G401.6 (cell line): ENCODE results near the gene SEMA5A.

ENCODE experiments used
- FAIRE-seq: peaks from 2 replicates; lab custom pipeline; 2012; peaks lifted over from hg19 to GRCh38; lab: Jason Lieb, UNC

Gene SEMA5A

GRCh38 chr5:9105851-9106250 is 440.0 kb downstream of the SEMA5A start:
- no peak for FAIRE-seq

- no peak for FAIRE-seq
These were observed 441.1 kb downstream of the SEMA5A start for GRCh38 chr5:9104571-9105339.

- FAIRE-seq, result no peak
These were observed 442.6 kb downstream of the SEMA5A start for GRCh38 chr5:9103290-9103689.

- FAIRE-seq, result no peak
These were observed 446.2 kb downstream of the SEMA5A start for GRCh38 chr5:9099689-9100088.

- FAIRE-seq, result no peak
These were observed 446.9 kb downstream of the SEMA5A start for GRCh38 chr5:9098990-9099389.

- no peak for FAIRE-seq
These were observed 451.3 kb downstream of the SEMA5A start for GRCh38 chr5:9094582-9094981.

- no peak for FAIRE-seq
These were observed 453.8 kb downstream of the SEMA5A start for GRCh38 chr5:9091896-9092662.

- FAIRE-seq, result no peak
These were observed 455.4 kb downstream of the SEMA5A start for GRCh38 chr5:9090381-9091026.

- FAIRE-seq, result no peak
These were observed 456.0 kb downstream of the SEMA5A start for GRCh38 chr5:9089893-9090292.

- FAIRE-seq, result no peak
These were observed 462.9 kb downstream of the SEMA5A start for GRCh38 chr5:9082996-9083395.

- no peak for FAIRE-seq
These were observed 473.2 kb downstream of the SEMA5A start for GRCh38 chr5:9072701-9073100.

GRCh38 chr5:9071524-9071923 is 474.4 kb downstream of the SEMA5A start:
- FAIRE-seq, result no peak

GRCh38 chr5:9071074-9071473 is 474.8 kb downstream of the SEMA5A start:
- no peak for FAIRE-seq

- no peak for FAIRE-seq
These were observed 476.2 kb downstream of the SEMA5A start for GRCh38 chr5:9069650-9070049.

GRCh38 chr5:9067154-9067553 is 478.7 kb downstream of the SEMA5A start:
- no peak for FAIRE-seq

- no peak for FAIRE-seq
These were observed 479.5 kb downstream of the SEMA5A start for GRCh38 chr5:9066349-9066748.

- no peak for FAIRE-seq
These were observed 482.1 kb downstream of the SEMA5A start for GRCh38 chr5:9063615-9064245.

- FAIRE-seq, result no peak
These were observed 483.0 kb downstream of the SEMA5A start for GRCh38 chr5:9062873-9063272.

GRCh38 chr5:9059920-9060691 is 485.8 kb downstream of the SEMA5A start:
- no peak for FAIRE-seq

GRCh38 chr5:9058666-9059065 is 487.2 kb downstream of the SEMA5A start:
- FAIRE-seq, result no peak

GRCh38 chr5:9058161-9058560 is 487.7 kb downstream of the SEMA5A start:
- no peak for FAIRE-seq

GRCh38 chr5:9057406-9058000 is 488.4 kb downstream of the SEMA5A start:
- FAIRE-seq, result no peak
